ENCODE data around the gene SPAG6. TPM values are rescaled to one million over a fixed set of nuclear protein-coding genes. Genes with fewer than 3 reads are reported as not detected.

Gene SPAG6
- total and polyA plus RNA-seq, 8 donors: 0.08 to 1.3 (median 0.41) TPM; not detected in 1

DNA sequence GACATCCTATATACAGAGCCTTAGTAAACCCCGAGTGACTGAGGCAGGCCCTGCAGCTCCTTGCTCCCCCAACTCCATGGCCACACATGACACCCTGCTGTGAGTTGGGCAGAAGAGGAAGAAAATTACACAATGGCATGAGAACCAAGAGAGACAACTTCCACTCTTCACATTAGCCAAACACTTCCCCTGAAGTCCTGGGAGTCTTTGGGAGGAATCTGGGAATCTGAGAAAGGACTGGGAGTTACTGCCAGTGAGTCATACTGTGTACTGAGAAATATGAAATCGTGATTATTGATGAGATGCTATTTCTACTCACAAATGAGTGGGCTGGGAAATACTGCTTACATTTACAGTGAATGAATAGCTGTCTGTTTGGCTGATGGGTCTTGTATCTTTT, 116.6 kb downstream of the SPAG6 start:
- TF ChIP-seq CTCF (IDR thresholded peaks at IDR 0.05): no peak

DNA sequence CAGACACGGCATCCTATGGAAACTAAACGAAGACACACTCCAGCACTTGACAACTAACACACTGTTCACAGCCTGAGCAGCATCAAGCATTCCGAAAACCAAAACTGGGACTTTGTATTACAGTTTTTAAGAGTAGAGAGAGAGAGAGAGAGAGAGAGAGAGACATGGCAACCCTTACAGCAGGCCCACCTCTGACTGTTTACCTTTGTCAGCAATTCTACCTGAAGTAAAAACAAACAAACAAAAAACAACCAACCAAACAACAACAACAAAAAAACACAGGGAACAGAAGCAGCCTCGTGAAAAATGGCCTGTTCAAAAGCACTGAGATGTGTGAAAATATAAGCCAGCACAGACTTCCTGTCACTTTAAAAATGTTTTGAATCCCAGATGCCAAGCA, 118.0 kb downstream of the SPAG6 start:
- Histone ChIP-seq H3K9me3 (no peaks in the 10 kb centered on the region), H3K27me3 (no peaks in the 10 kb centered on the region), H3K27ac (no peak overlapping the region), H3K4me3 (no peak overlapping the region), H3K36me3 (no peaks in the 10 kb centered on the region), H3K4me1 (peaks cover 0 to 6% (median 0%) of the 10 kb centered on the region in 3 donors)
- ATAC-seq: no peak
- DNase-seq: no peak
- intact Hi-C loops (cut with DNase I): no loop called here
- WGBS, 2 donors: 78 to 81% methylated on average over 4 of the region's 4 CpGs
- TF ChIP-seq CTCF (IDR thresholded peaks at IDR 0.05): no peak
- FAIRE-seq: no peak

More for the DNA sequence above, 116.6 kb downstream of the SPAG6 start:
- intact Hi-C loops (cut with DNase I): no loop called here
- Histone ChIP-seq H3K4me3 (no peak overlapping the region), H3K9me3 (no peaks in the 10 kb centered on the region), H3K36me3 (no peaks in the 10 kb centered on the region), H3K27me3 (no peaks in the 10 kb centered on the region), H3K4me1 (peaks cover 0 to 2% (median 0%) of the 10 kb centered on the region in 3 donors), H3K27ac (no peak overlapping the region)
- DNase-seq (no peak), FAIRE-seq (no peak), ATAC-seq (no peak)
- WGBS, 2 donors: 70 to 83% methylated on average over 2 of the region's 2 CpGs

GRCh38 chr10:22464966-22465629, 119.8 kb downstream of the SPAG6 start:
- Histone ChIP-seq H3K4me3 (no peak overlapping the region), H3K9me3 (no peaks in the 10 kb centered on the region), H3K36me3 (no peaks in the 10 kb centered on the region), H3K4me1 (peaks cover 0 to 6% (median 0%) of the 10 kb centered on the region in 3 donors), H3K27me3 (no peaks in the 10 kb centered on the region), H3K27ac (no peak overlapping the region)
- no peak for FAIRE-seq
- WGBS, 2 donors: 94 to 95% methylated on average over 5 of the region's 5 CpGs
- no peak for DNase-seq
- no peak for ATAC-seq
- no peak for TF ChIP-seq CTCF (IDR thresholded peaks at IDR 0.05)
- intact Hi-C loops (cut with DNase I): no loop called here

- ATAC-seq: peak in 2 of 4 donors; percentile 68 to 80
- no peak for FAIRE-seq
- no peak for DNase-seq
- Histone ChIP-seq H3K36me3 (no peaks in the 10 kb centered on the region), H3K4me3 (no peak overlapping the region), H3K9me3 (no peaks in the 10 kb centered on the region), H3K4me1 (peaks cover 0 to 6% (median 0%) of the 10 kb centered on the region in 3 donors), H3K27me3 (no peaks in the 10 kb centered on the region), H3K27ac (no peak overlapping the region)
- no peak for TF ChIP-seq CTCF (IDR thresholded peaks at IDR 0.05)
- WGBS, 2 donors: 48 to 63% methylated on average over 3 of the region's 3 CpGs
- intact Hi-C loops (cut with DNase I): no loop called here
Measured at GRCh38 chr10:22466763-22467334, 121.6 kb downstream of the SPAG6 start.

Other genes with a start within 250 kb of the SPAG6 start
- gene EBLN1, start 127.5 kb upstream of the SPAG6 start, total RNA-seq: not detected
- not detected for gene EBLN1, start 127.5 kb upstream of the SPAG6 start, polyA plus RNA-seq
- 10 to 100 TPM; 27.9 to 43.0 (median 34.6) TPM for gene COMMD3, start 29.1 kb upstream of the SPAG6 start, total RNA-seq
- gene COMMD3, start 29.1 kb upstream of the SPAG6 start, polyA plus RNA-seq: 10 to 100 TPM; 47.6 to 60.4 TPM
- 10 to 100 TPM; 15.8 to 33.9 (median 24.0) TPM for gene BMI1, start 24.4 kb upstream of the SPAG6 start, total RNA-seq
- 10 to 100 TPM; 10.6 to 25.1 TPM for gene BMI1, start 24.4 kb upstream of the SPAG6 start, polyA plus RNA-seq

All from pancreas (tissue), 10 donors.